HG03103 (cell line): ENCODE data around the gene PFKL.
"Not testable (repeated sequence)": the region's sequence is repeated elsewhere in the genome, so short reads cannot be mapped to it uniquely, and the experiment has no call there.

Experiments
- ATAC-seq: cut with Tn5 transposase; IDR thresholded peaks from one replicate; pipeline ENCODE4 v1.9.1; 2021; ENCODE audit warnings: low read depth; ENCODE audit not compliant: unreplicated experiment

PFKL gene

GRCh38 chr21:44354775-44355771 lies 55.2 kb downstream of the PFKL start:
- no peak for ATAC-seq

- ATAC-seq: no peak
These were observed 56.3 kb downstream of the PFKL start for GRCh38 chr21:44356160-44356559.

GRCh38 chr21:44356636-44357035 lies 56.8 kb downstream of the PFKL start:
- ATAC-seq: no peak

GRCh38 chr21:44357064-44357837 lies 57.4 kb downstream of the PFKL start:
- ATAC-seq: no peak

GRCh38 chr21:44359396-44359795 lies 59.5 kb downstream of the PFKL start:
- ATAC-seq: no peak

GRCh38 chr21:44360159-44360558 lies 60.3 kb downstream of the PFKL start:
- ATAC-seq: no peak

GRCh38 chr21:44361903-44362302 lies 62.0 kb downstream of the PFKL start:
- not testable (repeated sequence) for ATAC-seq

GRCh38 chr21:44363278-44363677 lies 63.4 kb downstream of the PFKL start:
- no peak for ATAC-seq

- no peak for ATAC-seq
These were observed 64.5 kb downstream of the PFKL start for GRCh38 chr21:44364151-44365053.

GRCh38 chr21:44365251-44365966 lies 65.6 kb downstream of the PFKL start:
- no peak for ATAC-seq

GRCh38 chr21:44365967-44366585 lies 66.2 kb downstream of the PFKL start:
- ATAC-seq: no peak

GRCh38 chr21:44366586-44367211 lies 66.8 kb downstream of the PFKL start:
- ATAC-seq: no peak

- no peak for ATAC-seq
These were observed 69.0 kb downstream of the PFKL start for GRCh38 chr21:44368711-44369446.

- ATAC-seq: no peak
These were observed 70.3 kb downstream of the PFKL start for GRCh38 chr21:44370027-44370735.

- no peak for ATAC-seq
These were observed 71.0 kb downstream of the PFKL start for GRCh38 chr21:44370786-44371410.

- no peak for ATAC-seq
These were observed 71.7 kb downstream of the PFKL start for GRCh38 chr21:44371596-44371995.

GRCh38 chr21:44372616-44373015 lies 72.8 kb downstream of the PFKL start:
- ATAC-seq: no peak
